H1 (cell line): Measurements from ENCODE around the gene NHERF2. TPM values are rescaled to one million over a fixed set of nuclear protein-coding genes. Genes with fewer than 3 reads are reported as not detected.

Experiments used
- CTCF ChIA-PET: fragments of 300-600 bp; sonication (Branson Sonifier 250); formaldehyde crosslinking; loops from one replicate; lab custom pipeline; 2021; ENCODE audit not compliant: partially characterized antibody; lab: Charles Lee
- POLR2A ChIA-PET: fragments of 300-600 bp; sonication (Branson Sonifier 250); formaldehyde crosslinking; loops from one replicate; lab custom pipeline; 2021; ENCODE audit warnings: inconsistent platforms; ENCODE audit not compliant: partially characterized antibody; lab: Charles Lee
- DNase-seq, 2 experiments: peaks; one replicate each; pipeline versions ENCODE4 v3.0.0 to v3.0.0-alpha.2; 2010 to 2022; ENCODE audit warnings: low spot score in 2 of 2, low read depth in 1 of 2, mixed read lengths in 1 of 2
- FAIRE-seq: peaks from 2 replicates; lab custom pipeline; 2011; peaks lifted over from hg19 to GRCh38; lab: Jason Lieb, UNC
- H2AFZ ChIP-seq: 2 replicates; pipeline ENCODE4 v1.8.1; 2012; ENCODE audit warnings: low read length, inconsistent platforms
- H2AK5ac ChIP-seq: 2 replicates; pipeline ENCODE4 v1.6.1; 2013; ENCODE audit warnings: low read depth, low read length
- H2BK120ac ChIP-seq: replicated peaks from 2 replicates; pipeline ENCODE3; 2013; ENCODE audit warnings: low read depth, low read length, inconsistent platforms
- H2BK12ac ChIP-seq: 2 replicates; pipeline ENCODE4 v1.6.1; 2013; ENCODE audit warnings: low read depth, low read length
- H2BK15ac ChIP-seq: 2 replicates; pipeline ENCODE4 v1.6.1; 2013; ENCODE audit warnings: low read length
- H2BK20ac ChIP-seq: 2 replicates; pipeline ENCODE4 v1.6.1; 2013; ENCODE audit warnings: low read length
- H2BK5ac ChIP-seq: 2 replicates; pipeline ENCODE4 v1.6.1; 2013; ENCODE audit warnings: low read depth, low read length
- H3K14ac ChIP-seq: 2 replicates; pipeline ENCODE4 v1.6.1; 2013; ENCODE audit warnings: inconsistent platforms; ENCODE audit not compliant: insufficient read length
- H3K18ac ChIP-seq: 2 replicates; pipeline ENCODE4 v1.6.1; 2013; ENCODE audit warnings: low read length; ENCODE audit errors: extremely low read depth
- H3K23ac ChIP-seq: 2 replicates; pipeline ENCODE4 v1.6.1; 2013; ENCODE audit warnings: inconsistent platforms; ENCODE audit not compliant: insufficient read length
- H3K23me2 ChIP-seq: 2 replicates; pipeline ENCODE4 v1.6.1; 2013; ENCODE audit warnings: low read depth, low read length
- H3K27ac ChIP-seq: 2 replicates; pipeline ENCODE4 v1.6.1; 2011; ENCODE audit warnings: low read depth, low read length, inconsistent platforms
- H3K27me3 ChIP-seq, 4 experiments: replicated peaks in 1 of 4; 1 replicate in 1 of 4; 2 replicates in 3 of 4; pipeline versions ENCODE4 v1.6.1 to v1.8.1; 2011 to 2013; ENCODE audit warnings: low read length in 3 of 4, mild to moderate bottlenecking in 3 of 4, inconsistent platforms in 2 of 4, mixed read lengths in 2 of 4, moderate library complexity in 1 of 4; ENCODE audit not compliant: control insufficient read depth in 3 of 4, insufficient read depth in 3 of 4; ENCODE audit errors: extremely low read depth in 1 of 4
- H3K36me3 ChIP-seq, 4 experiments: 2 replicates each; pipeline versions ENCODE4 v1.6.1 to v1.8.1; 2011 to 2013; ENCODE audit warnings: mild to moderate bottlenecking in 4 of 4, low read length in 3 of 4, moderate library complexity in 2 of 4, control low read depth in 1 of 4, inconsistent platforms in 1 of 4; ENCODE audit not compliant: insufficient read depth in 4 of 4, control insufficient read depth in 2 of 4
- H3K4ac ChIP-seq: replicated peaks from 2 replicates; pipeline ENCODE3; 2013; ENCODE audit warnings: low read length, low read depth, mixed read lengths, inconsistent platforms; ENCODE audit not compliant: insufficient read length
- H3K4me1 ChIP-seq, 4 experiments: replicated peaks in 1 of 4; 1 replicate in 1 of 4; 2 replicates in 3 of 4; pipeline versions ENCODE4 v1.6.1 to v1.8.1; 2011 to 2013; ENCODE audit warnings: low read length in 3 of 4, inconsistent platforms in 2 of 4, mixed read lengths in 1 of 4; ENCODE audit not compliant: insufficient read depth in 4 of 4, control insufficient read depth in 3 of 4
- H3K4me2 ChIP-seq, 2 experiments: 2 replicates each; pipeline versions ENCODE4 v1.6.1 to v1.8.1; 2011 to 2013; ENCODE audit warnings: low read depth in 2 of 2, low read length in 2 of 2, control low read depth in 1 of 2, inconsistent platforms in 1 of 2, mild to moderate bottlenecking in 1 of 2; ENCODE audit not compliant: insufficient read depth in 1 of 2
- H3K4me3 ChIP-seq, 4 experiments: fragments of 200-600, 300-600 bp in 1 of 4; sonication (generic), shearing (Covaris generic), sonication (Bioruptor Twin) in 1 of 4; 2 replicates each; pipeline versions ENCODE4 v1.5.1 to v1.8.1; 2011 to 2016; ENCODE audit warnings: low read length in 4 of 4, low read depth in 3 of 4, control low read depth in 2 of 4, inconsistent platforms in 2 of 4, mild to moderate bottlenecking in 2 of 4, mixed read lengths in 1 of 4, moderate library complexity in 1 of 4; ENCODE audit not compliant: insufficient read depth in 2 of 4; ENCODE audit errors: extremely low read depth in 1 of 4
- H3K56ac ChIP-seq: replicated peaks from 2 replicates; pipeline ENCODE3; 2013; ENCODE audit warnings: low read depth, mild to moderate bottlenecking, mixed read lengths, low read length, inconsistent platforms; ENCODE audit not compliant: insufficient read length
- H3K79me1 ChIP-seq: 2 replicates; pipeline ENCODE4 v1.6.1; 2013; ENCODE audit warnings: low read depth, low read length, control low read depth
- H3K79me2 ChIP-seq, 2 experiments: 2 replicates each; pipeline versions ENCODE4 v1.6.1 to v1.8.1; 2012 to 2013; ENCODE audit warnings: low read length in 2 of 2, mild to moderate bottlenecking in 2 of 2, inconsistent platforms in 1 of 2; ENCODE audit not compliant: insufficient read depth in 2 of 2, control insufficient read depth in 1 of 2
- H3K9ac ChIP-seq, 4 experiments: replicated peaks in 1 of 4; 1 replicate in 1 of 4; 2 replicates in 3 of 4; pipeline versions ENCODE4 v1.6.1 to v1.8.1; 2011 to 2013; ENCODE audit warnings: low read depth in 3 of 4, low read length in 3 of 4, control low read depth in 2 of 4, mild to moderate bottlenecking in 2 of 4, moderate library complexity in 2 of 4, inconsistent platforms in 1 of 4; ENCODE audit errors: extremely low read depth in 1 of 4
- H3K9me3 ChIP-seq, 2 experiments: 2 replicates each; pipeline versions ENCODE4 v1.6.1 to v1.8.1; 2012 to 2013; ENCODE audit warnings: mild to moderate bottlenecking in 2 of 2, moderate library complexity in 2 of 2, control low read depth in 1 of 2, inconsistent platforms in 1 of 2, low read depth in 1 of 2, low read length in 1 of 2, mixed read lengths in 1 of 2; ENCODE audit not compliant: insufficient read depth in 2 of 2
- H4K20me1 ChIP-seq, 2 experiments: replicated peaks in 1 of 2; 2 replicates each; pipeline versions ENCODE3 to v1.8.1; 2011 to 2013; ENCODE audit warnings: inconsistent platforms in 2 of 2, low read length in 2 of 2, mild to moderate bottlenecking in 1 of 2; ENCODE audit not compliant: insufficient read depth in 2 of 2, control insufficient read depth in 1 of 2
- H4K5ac ChIP-seq: 2 replicates; pipeline ENCODE4 v1.6.1; 2013; ENCODE audit warnings: low read length, low read depth, mixed read lengths, inconsistent platforms; ENCODE audit not compliant: insufficient read length
- H4K8ac ChIP-seq: 2 replicates; pipeline ENCODE4 v1.8.0; 2013; ENCODE audit warnings: mild to moderate bottlenecking, moderate library complexity, low read length, inconsistent platforms; ENCODE audit not compliant: insufficient read depth; ENCODE audit errors: extremely low read depth
- H4K91ac ChIP-seq: replicated peaks from 2 replicates; pipeline ENCODE3; 2013; ENCODE audit warnings: low read length, mixed read lengths, inconsistent platforms; ENCODE audit not compliant: insufficient read length
- ATF2 ChIP-seq: IDR thresholded peaks from 2 replicates; pipeline ENCODE4 v1.6.1; 2012; ENCODE audit warnings: low read length, inconsistent platforms
- BRCA1 ChIP-seq: IDR thresholded peaks from 2 replicates; pipeline ENCODE4 v1.6.1; 2012; ENCODE audit warnings: low read depth, low read length, improper control_type of control experiment
- KDM5A ChIP-seq: fragments of 200-600 bp; IDR thresholded peaks from 2 replicates; pipeline ENCODE4 v1.7.1; 2012; ENCODE audit warnings: mild to moderate bottlenecking, low read length, inconsistent platforms, mixed read lengths
- RFX5 ChIP-seq: IDR thresholded peaks from 2 replicates; pipeline ENCODE4 v1.6.1; 2011; ENCODE audit warnings: low read depth, low read length, improper control_type of control experiment, borderline replicate concordance
- SP1 ChIP-seq: IDR thresholded peaks from 2 replicates; pipeline ENCODE4 v1.6.1; 2011; ENCODE audit warnings: low read depth, low read length
- WGBS, 2 experiments: shearing (Covaris generic) in 1 of 2; methylation state at CpG; one replicate each; pipeline versions ENCODE4 v1.1.6 to v1.1.7; 2013 to 2015; ENCODE audit warnings: low lambda C conversion rate in 2 of 2, mixed read lengths in 2 of 2, inconsistent platforms in 1 of 2, low coverage in 1 of 2, missing lambda C conversion rate in 1 of 2; ENCODE audit not compliant: insufficient replicate concordance in 2 of 2, insufficient coverage in 1 of 2, insufficient read length in 1 of 2; ENCODE audit errors: extremely low coverage in 1 of 2, missing lambda C conversion rate in 1 of 2; 5-methylcytosine and 5-hydroxymethylcytosine counted together
- polyA plus RNA-seq, 7 experiments: library from polyadenylated mRNA; depleted of rRNA in 3 of 7; stranded (reverse) in 5 of 7; unstranded in 2 of 7; fragments of >200 nt in 5 of 7; fragments of 200-250 nt in 2 of 7; gene quantifications; 1 replicate in 5 of 7; 2 replicates in 1 of 7; 4 replicates in 1 of 7; pipeline versions ENCODE4 v1.2.1 to v1.2.3, GENCODE V29; 2011 to 2013; ENCODE audit warnings: missing spikeins in 2 of 7, mixed read lengths in 2 of 7
- total RNA-seq: library from RNA; stranded (reverse); fragmentation: NEBNext Ultra II Directional; extraction: Animal tissue kit (Norgen Biotek cat#: 25700); gene quantifications from 2 replicates; pipeline ENCODE4 v1.2.1, GENCODE V29; 2021

The NHERF2 gene
- total and polyA plus RNA-seq, 2 of the 8 experiments (the other 6 are each of a cell fraction or from before 2014, with no cell fraction given): 13.9 to 19.3 TPM

GRCh38 chr16:1981398-1981836, 45.3 kb upstream of the NHERF2 start, which contains the start of gene NOXO1:
TSS of gene NOXO1 (minus strand) at chr16:1981469. CDS start at chr16:1981179, 290 bp downstream.
- Histone ChIP-seq H2BK5ac (no peak within 1 kb of the TSS), H3K79me1 (no peaks in the 10 kb centered on the region), H2BK20ac (no peak within 1 kb of the TSS), H2BK120ac (no peak within 1 kb of the TSS), H3K23me2 (peaks cover 26% of the 10 kb centered on the region), H3K14ac (no peak within 1 kb of the TSS), H2BK15ac (peak within 1 kb of the TSS; percentile 61; the same call in 1 of the 2 replicates), H2AK5ac (no peak within 1 kb of the TSS), H3K27ac (no peak within 1 kb of the TSS), H3K27me3 (peaks cover 8 to 40% (median 39%) of the 10 kb centered on the region in 4 experiments; a peak in 6 of 7 replicates), H4K20me1 (peaks cover 0 to 12% of the 10 kb centered on the region in 2 experiments), H4K91ac (no peak within 1 kb of the TSS), H3K18ac (peak within 1 kb of the TSS; percentile 32), H2BK12ac (no peak within 1 kb of the TSS), H2AFZ (no peak within 1 kb of the TSS), H3K9ac (no peak within 1 kb of the TSS), H3K36me3 (peaks cover 2 to 19% (median 10%) of the 10 kb centered on the region in 4 experiments; a peak in 5 of 8 replicates), H3K79me2 (peaks cover 0 to 9% of the 10 kb centered on the region in 2 experiments; a peak in 1 of 4 replicates), H4K5ac (no peak within 1 kb of the TSS), H3K23ac (no peak within 1 kb of the TSS), H3K9me3 (no peaks in the 10 kb centered on the region), H3K4me3 (peak within 1 kb of the TSS in 3 of 4 experiments; percentile 31 to 61 (median 38); a peak in 6 of 8 replicates), H4K8ac (peak within 1 kb of the TSS; percentile 12; the same call in 1 of the 2 replicates), H3K4me2 (peak within 1 kb of the TSS; percentile 87 to 91), H3K56ac (no peak within 1 kb of the TSS), H3K4ac (no peak within 1 kb of the TSS), H3K4me1 (peaks cover 3 to 40% (median 27%) of the 10 kb centered on the region in 4 experiments)
- no peak for FAIRE-seq
- ChIA-PET CTCF (interaction anchor here (0.6 to 3.1 kb wide), 7 partner anchors 9 to 198 kb away, joined by 3 to 8 read pairs (median 4); no protein-coding TSS in a partner anchor), POLR2A (interaction anchor here (0.8 to 28.2 kb wide), 10 partner anchors 9 to 199 kb away, joined by 3 to 736 read pairs (median 4); partner anchors contain the start of genes NDUFB10, NUBP2, RNF151 and RPS2)
- 57% methylated on average over 4 of the region's 6 CpGs; no CpG with 5 or more reads in 1 of the 2 experiments for WGBS, 2 experiments
- DNase-seq: peak in 1 of 2 experiments; percentile 49
- TF ChIP-seq KDM5A: no peak
- TF ChIP-seq SP1: no peak
- TF ChIP-seq ATF2: 0 out of 2 replicates have a peak, but pooled peaks have one; percentile 31
- TF ChIP-seq RFX5: no peak
- TF ChIP-seq BRCA1: no peak
